Testis (tissue), 2 donors: ENCODE measurements around the gene MAGI1.

ENCODE experiments used
- POLR2A ChIP-seq: fragments of 450-650 bp; IDR thresholded peaks from one replicate; pipeline ENCODE4 v1.6.1; 2017; ENCODE audit warnings: antibody characterized with exemption, mild to moderate bottlenecking, moderate library complexity
- TF ChIP-seq, protein P1 (sequence below), 3 experiments: fragments of 450-650 bp in 2 of 3; fragments of 200-600 bp in 1 of 3; sonication (generic) in 1 of 3; IDR thresholded peaks; one replicate each; pipeline ENCODE4 v1.5.1; 2016 to 2019; ENCODE audit warnings: antibody characterized with exemption in 3 of 3, mild to moderate bottlenecking in 2 of 3, moderate library complexity in 1 of 3

DNA sequence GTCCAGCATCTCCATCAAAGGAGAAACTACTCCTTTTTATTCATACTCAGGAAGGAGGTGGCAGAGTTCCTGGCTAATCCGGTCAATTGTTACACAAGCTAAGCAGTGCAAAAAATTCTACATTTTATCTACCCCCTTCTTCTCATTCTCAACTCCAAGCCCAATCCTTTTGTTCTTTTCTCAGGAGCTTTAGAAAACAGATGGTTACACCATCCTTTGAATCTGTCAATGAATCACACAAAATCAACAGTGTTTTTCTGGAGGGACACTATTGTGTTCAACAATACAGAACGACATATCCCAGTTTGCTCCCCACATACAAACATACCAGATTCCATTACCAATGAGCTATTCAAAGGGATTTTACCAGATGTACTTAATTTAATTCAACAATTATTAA lies 362.1 kb downstream of the MAGI1 start:
- TF ChIP-seq, protein P1, sequence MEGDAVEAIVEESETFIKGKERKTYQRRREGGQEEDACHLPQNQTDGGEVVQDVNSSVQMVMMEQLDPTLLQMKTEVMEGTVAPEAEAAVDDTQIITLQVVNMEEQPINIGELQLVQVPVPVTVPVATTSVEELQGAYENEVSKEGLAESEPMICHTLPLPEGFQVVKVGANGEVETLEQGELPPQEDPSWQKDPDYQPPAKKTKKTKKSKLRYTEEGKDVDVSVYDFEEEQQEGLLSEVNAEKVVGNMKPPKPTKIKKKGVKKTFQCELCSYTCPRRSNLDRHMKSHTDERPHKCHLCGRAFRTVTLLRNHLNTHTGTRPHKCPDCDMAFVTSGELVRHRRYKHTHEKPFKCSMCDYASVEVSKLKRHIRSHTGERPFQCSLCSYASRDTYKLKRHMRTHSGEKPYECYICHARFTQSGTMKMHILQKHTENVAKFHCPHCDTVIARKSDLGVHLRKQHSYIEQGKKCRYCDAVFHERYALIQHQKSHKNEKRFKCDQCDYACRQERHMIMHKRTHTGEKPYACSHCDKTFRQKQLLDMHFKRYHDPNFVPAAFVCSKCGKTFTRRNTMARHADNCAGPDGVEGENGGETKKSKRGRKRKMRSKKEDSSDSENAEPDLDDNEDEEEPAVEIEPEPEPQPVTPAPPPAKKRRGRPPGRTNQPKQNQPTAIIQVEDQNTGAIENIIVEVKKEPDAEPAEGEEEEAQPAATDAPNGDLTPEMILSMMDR (IDR thresholded peaks at IDR 0.05), result no peak
- no peak for TF ChIP-seq POLR2A
